A549 (cell line): ENCODE data around the gene PCGF3. TPM values are rescaled to one million over a fixed set of nuclear protein-coding genes. Genes with fewer than 3 reads are reported as not detected.
"Not testable (repeated sequence)": the region's sequence is repeated elsewhere in the genome, so short reads cannot be mapped to it uniquely, and the experiment has no call there.

Experiments
- ATAC-seq, 2 experiments: fragments of 200-7000 bp in 1 of 2; fragments of >200 bp in 1 of 2; cut with Nextera tagmentation in 1 of 2; cut with Tn5 transposase in 1 of 2; 3 replicates each; pipeline versions ENCODE4 v1.8.0 to v1.9.1; 2018 to 2020; ENCODE audit warnings: mild to moderate bottlenecking in 1 of 2, moderate library complexity in 1 of 2
- CTCF ChIA-PET: fragments of 300-600 bp; sonication (Branson Sonifier 250); formaldehyde crosslinking; extraction: SDS; loops from one replicate; lab custom pipeline; 2021; ENCODE audit warnings: antibody characterized with exemption, inconsistent platforms; lab: Yijun Ruan, JAX
- POLR2A ChIA-PET: fragments of 350-600 bp; formaldehyde crosslinking; extraction: SDS; loops from one replicate; lab custom pipeline; 2021; ENCODE audit warnings: antibody characterized with exemption, inconsistent platforms; lab: Yijun Ruan, JAX
- DNase-seq, 2 experiments: peaks; one replicate each; pipeline versions ENCODE4 v3.0.0 to v3.0.0-alpha.2; 2011 to 2016; ENCODE audit warnings: low read depth in 1 of 2, low spot score in 1 of 2
- FAIRE-seq: peaks from 2 replicates; lab custom pipeline; 2011; peaks lifted over from hg19 to GRCh38; lab: Jason Lieb, UNC
- H3K27ac ChIP-seq, 2 experiments: fragments of >200 bp; sonication (Bioruptor Twin); formaldehyde crosslinking; 3 replicates each; pipeline ENCODE4 v1.5.1; 2016 to 2017
- H3K4me1 ChIP-seq: fragments of >200 bp; sonication (Bioruptor Twin); formaldehyde crosslinking; 3 replicates; pipeline ENCODE4 v1.6.1; 2016
- H3K4me2 ChIP-seq: fragments of >200 bp; sonication (Bioruptor Twin); formaldehyde crosslinking; 3 replicates; pipeline ENCODE4 v1.6.1; 2016
- H3K4me3 ChIP-seq: fragments of >200 bp; sonication (Bioruptor Twin); formaldehyde crosslinking; 3 replicates; pipeline ENCODE4 v1.5.1; 2016
- H3K9me3 ChIP-seq: fragments of >200 bp; sonication (Bioruptor Twin); formaldehyde crosslinking; 3 replicates; pipeline ENCODE4 v1.6.1; 2016
- BHLHE40 ChIP-seq: IDR thresholded peaks from 2 replicates; pipeline ENCODE4 v1.6.1; 2012; ENCODE audit warnings: low read depth, low read length, inconsistent platforms
- FOSL2 ChIP-seq, 2 experiments: fragments of 450-650 bp in 1 of 2; fragments of >200 bp in 1 of 2; sonication (Bioruptor Twin) in 1 of 2; formaldehyde crosslinking; IDR thresholded peaks; 2 replicates each; pipeline versions ENCODE4 v1.5.0 to v1.6.1; 2016 to 2020; ENCODE audit warnings: mild to moderate bottlenecking in 1 of 2, moderate library complexity in 1 of 2
- GATA3 ChIP-seq: IDR thresholded peaks from 2 replicates; pipeline ENCODE4 v1.6.1; 2012; ENCODE audit warnings: borderline replicate concordance
- HEYL ChIP-seq: fragments of 250-450 bp; sonication (Bioruptor Pico); IDR thresholded peaks from 2 replicates; pipeline ENCODE4 v1.8.0; 2021; ENCODE audit warnings: mild to moderate bottlenecking, moderate library complexity
- HOXB13 ChIP-seq: fragments of 250-450 bp; sonication (Bioruptor Pico); IDR thresholded peaks from 2 replicates; pipeline ENCODE4 v1.5.0; 2020; ENCODE audit warnings: low read depth, mild to moderate bottlenecking, moderate library complexity
- MAZ ChIP-seq: fragments of 150-350 bp; IDR thresholded peaks from 2 replicates; pipeline ENCODE4 v1.6.1; 2014; ENCODE audit warnings: antibody characterized with exemption, low read depth, low read length, borderline replicate concordance
- NPAS2 ChIP-seq: fragments of 250-450 bp; sonication (Bioruptor Pico); IDR thresholded peaks from 2 replicates; pipeline ENCODE4 v1.8.0; 2022; ENCODE audit warnings: mild to moderate bottlenecking, moderate library complexity, borderline replicate concordance
- POLR2A ChIP-seq: IDR thresholded peaks from 2 replicates; pipeline ENCODE4 v1.6.1; 2012; ENCODE audit warnings: mild to moderate bottlenecking, low read length
- RAD21 ChIP-seq, 2 experiments: fragments of >200 bp in 1 of 2; sonication (Bioruptor Twin) in 1 of 2; formaldehyde crosslinking in 1 of 2; IDR thresholded peaks in 1 of 2; conservative IDR thresholded peaks in 1 of 2; 2 replicates in 1 of 2; 3 replicates in 1 of 2; pipeline ENCODE4 v1.6.1; 2012 to 2018; ENCODE audit warnings: inconsistent platforms in 1 of 2
- RARB ChIP-seq: fragments of 250-450 bp; sonication (Bioruptor Pico); IDR thresholded peaks from 2 replicates; pipeline ENCODE4 v1.8.0; 2021; ENCODE audit warnings: mild to moderate bottlenecking, moderate library complexity
- RCOR1 ChIP-seq: fragments of 150-350 bp; IDR thresholded peaks from 2 replicates; pipeline ENCODE4 v1.6.1; 2014; ENCODE audit warnings: antibody characterized with exemption, low read length, low read depth
- SREBF2 ChIP-seq: fragments of 450-650 bp; IDR thresholded peaks from 2 replicates; pipeline ENCODE4 v1.6.1; 2014; ENCODE audit warnings: mild to moderate bottlenecking, moderate library complexity
- TFCP2L1 ChIP-seq: fragments of 250-450 bp; sonication (Bioruptor Pico); IDR thresholded peaks from 2 replicates; pipeline ENCODE4 v1.5.0; 2021; ENCODE audit warnings: mild to moderate bottlenecking
- ZSCAN20 ChIP-seq: fragments of 250-450 bp; sonication (Bioruptor Pico); IDR thresholded peaks from 2 replicates; pipeline ENCODE4 v1.8.0; 2022; ENCODE audit warnings: mild to moderate bottlenecking, moderate library complexity
- WGBS: methylation state at CpG from one replicate; pipeline ENCODE4 v1.1.6; 2017; ENCODE audit errors: missing lambda C conversion rate; 5-methylcytosine and 5-hydroxymethylcytosine counted together
- polyA plus RNA-seq, 4 experiments: library from polyadenylated mRNA; depleted of rRNA in 3 of 4; stranded (reverse); fragments of >200 nt; fragmentation: RNase III in 1 of 4; extraction: RNeasy Plus Mini Kit Qiagen cat#74134 plus additional on column Dnase treatment in 1 of 4; gene quantifications; 2 replicates in 3 of 4; 3 replicates in 1 of 4; pipeline ENCODE4 v1.2.3, GENCODE V29; 2011 to 2017
- TF ChIP-seq, protein P1 (sequence below): fragments of 250-450 bp; sonication (Bioruptor Pico); IDR thresholded peaks from 2 replicates; pipeline ENCODE4 v1.5.0; 2021; ENCODE audit warnings: mild to moderate bottlenecking, moderate library complexity, borderline replicate concordance
- TF ChIP-seq, protein P2 (sequence below): fragments of 200-600 bp; sonication (generic); IDR thresholded peaks from 2 replicates; pipeline ENCODE4 v1.6.1; 2016; ENCODE audit warnings: antibody characterized with exemption, mild to moderate bottlenecking, moderate library complexity
- TF ChIP-seq, protein P3 (sequence below): IDR thresholded peaks from 2 replicates; pipeline ENCODE4 v1.6.1; 2012; ENCODE audit warnings: low read depth, borderline replicate concordance

The PCGF3 gene
- polyA plus RNA-seq, 2 of the 4 experiments (the other 2 are of a cell fraction) = 15.9 to 21.0 TPM

DNA sequence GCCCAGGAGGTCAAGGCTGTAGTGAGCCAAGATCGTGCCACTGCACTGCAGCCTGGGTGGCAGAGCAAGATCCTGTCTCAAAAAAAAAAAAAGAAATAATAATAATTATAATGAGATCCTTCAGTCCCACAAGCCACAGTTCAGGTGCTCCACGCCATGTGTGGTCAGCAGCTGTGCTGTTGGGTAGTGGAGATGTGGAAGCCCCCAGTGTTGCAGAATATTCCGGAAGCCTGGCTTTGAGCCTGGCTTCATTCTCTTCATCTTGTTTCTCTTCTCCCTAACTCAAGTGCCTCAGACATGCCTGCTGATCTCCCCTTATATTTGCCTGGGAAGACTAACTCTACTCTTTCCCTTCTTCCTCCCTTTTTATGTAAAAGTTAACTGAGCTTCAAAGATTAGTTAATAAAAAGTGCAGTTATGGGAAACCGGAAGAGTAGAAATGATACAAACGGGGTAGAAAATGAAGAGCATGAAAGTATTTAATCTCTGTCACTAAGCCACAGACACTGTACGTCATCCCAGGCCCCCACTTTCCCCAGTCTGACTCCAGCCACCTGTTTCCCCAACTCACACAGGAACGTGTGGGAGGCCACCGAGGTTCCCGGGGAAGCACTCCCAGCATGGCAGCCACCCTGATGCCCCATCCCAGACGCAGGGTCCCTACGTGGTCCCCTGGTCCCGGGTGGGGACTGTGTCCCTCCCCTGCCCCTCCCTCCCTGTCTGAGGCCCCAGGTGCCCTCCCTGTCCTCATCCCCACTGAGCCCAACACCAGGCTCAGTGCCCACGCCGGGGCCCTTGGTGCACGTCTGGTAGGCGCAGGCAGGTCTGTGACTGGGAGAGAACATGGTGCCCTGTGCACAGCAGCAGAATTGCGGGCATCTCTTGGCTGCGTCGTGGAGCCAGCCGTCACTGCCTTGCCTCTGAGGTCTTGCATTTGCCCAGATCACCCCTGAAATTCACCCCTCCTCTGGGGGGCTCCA is 24.0 kb downstream of the PCGF3 start:
- TF ChIP-seq POLR2A = no peak
- no peak for TF ChIP-seq RCOR1
- no peak for TF ChIP-seq NPAS2
- TF ChIP-seq GATA3 = no peak
- no peak for TF ChIP-seq BHLHE40
- TF ChIP-seq HEYL = no peak
- TF ChIP-seq, protein P1, sequence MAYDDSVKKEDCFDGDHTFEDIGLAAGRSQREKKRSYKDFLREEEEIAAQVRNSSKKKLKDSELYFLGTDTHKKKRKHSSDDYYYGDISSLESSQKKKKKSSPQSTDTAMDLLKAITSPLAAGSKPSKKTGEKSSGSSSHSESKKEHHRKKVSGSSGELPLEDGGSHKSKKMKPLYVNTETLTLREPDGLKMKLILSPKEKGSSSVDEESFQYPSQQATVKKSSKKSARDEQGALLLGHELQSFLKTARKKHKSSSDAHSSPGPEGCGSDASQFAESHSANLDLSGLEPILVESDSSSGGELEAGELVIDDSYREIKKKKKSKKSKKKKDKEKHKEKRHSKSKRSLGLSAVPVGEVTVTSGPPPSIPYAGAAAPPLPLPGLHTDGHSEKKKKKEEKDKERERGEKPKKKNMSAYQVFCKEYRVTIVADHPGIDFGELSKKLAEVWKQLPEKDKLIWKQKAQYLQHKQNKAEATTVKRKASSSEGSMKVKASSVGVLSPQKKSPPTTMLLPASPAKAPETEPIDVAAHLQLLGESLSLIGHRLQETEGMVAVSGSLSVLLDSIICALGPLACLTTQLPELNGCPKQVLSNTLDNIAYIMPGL = no peak
- TF ChIP-seq, protein P2, sequence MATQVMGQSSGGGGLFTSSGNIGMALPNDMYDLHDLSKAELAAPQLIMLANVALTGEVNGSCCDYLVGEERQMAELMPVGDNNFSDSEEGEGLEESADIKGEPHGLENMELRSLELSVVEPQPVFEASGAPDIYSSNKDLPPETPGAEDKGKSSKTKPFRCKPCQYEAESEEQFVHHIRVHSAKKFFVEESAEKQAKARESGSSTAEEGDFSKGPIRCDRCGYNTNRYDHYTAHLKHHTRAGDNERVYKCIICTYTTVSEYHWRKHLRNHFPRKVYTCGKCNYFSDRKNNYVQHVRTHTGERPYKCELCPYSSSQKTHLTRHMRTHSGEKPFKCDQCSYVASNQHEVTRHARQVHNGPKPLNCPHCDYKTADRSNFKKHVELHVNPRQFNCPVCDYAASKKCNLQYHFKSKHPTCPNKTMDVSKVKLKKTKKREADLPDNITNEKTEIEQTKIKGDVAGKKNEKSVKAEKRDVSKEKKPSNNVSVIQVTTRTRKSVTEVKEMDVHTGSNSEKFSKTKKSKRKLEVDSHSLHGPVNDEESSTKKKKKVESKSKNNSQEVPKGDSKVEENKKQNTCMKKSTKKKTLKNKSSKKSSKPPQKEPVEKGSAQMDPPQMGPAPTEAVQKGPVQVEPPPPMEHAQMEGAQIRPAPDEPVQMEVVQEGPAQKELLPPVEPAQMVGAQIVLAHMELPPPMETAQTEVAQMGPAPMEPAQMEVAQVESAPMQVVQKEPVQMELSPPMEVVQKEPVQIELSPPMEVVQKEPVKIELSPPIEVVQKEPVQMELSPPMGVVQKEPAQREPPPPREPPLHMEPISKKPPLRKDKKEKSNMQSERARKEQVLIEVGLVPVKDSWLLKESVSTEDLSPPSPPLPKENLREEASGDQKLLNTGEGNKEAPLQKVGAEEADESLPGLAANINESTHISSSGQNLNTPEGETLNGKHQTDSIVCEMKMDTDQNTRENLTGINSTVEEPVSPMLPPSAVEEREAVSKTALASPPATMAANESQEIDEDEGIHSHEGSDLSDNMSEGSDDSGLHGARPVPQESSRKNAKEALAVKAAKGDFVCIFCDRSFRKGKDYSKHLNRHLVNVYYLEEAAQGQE = no peak
- no peak for TF ChIP-seq RAD21 (conservative IDR thresholded peaks at IDR 0.05 in 1 of 2, IDR thresholded peaks at IDR 0.05 in 1 of 2)
- TF ChIP-seq TFCP2L1 (CRISPR knock-in tag) = no peak
- TF ChIP-seq RARB (CRISPR knock-in tag) = no peak
- no peak for TF ChIP-seq HOXB13 (CRISPR knock-in tag)
- no peak for TF ChIP-seq ZSCAN20 (CRISPR knock-in tag)
- TF ChIP-seq, all 56 proteins: peak for 0
- no peak overlapping the region for H3K4me2 ChIP-seq
- WGBS = 93% methylated on average over 11 of the region's 20 CpGs
- DNase-seq (no peak), FAIRE-seq (no peak), ATAC-seq (no peak)
- H3K4me3 ChIP-seq = no peak overlapping the region
- ChIA-PET POLR2A (no interaction called here), CTCF (interaction anchor here (1.5 kb wide), 1 partner anchor 13 kb away, joined by 11 read pairs; no protein-coding TSS in a partner anchor)
- no peaks in the 10 kb centered on the region for H3K9me3 ChIP-seq
- peaks cover 10% of the 10 kb centered on the region; the same call in 2 of the 3 replicates for H3K4me1 ChIP-seq
- H3K27ac ChIP-seq = no peak overlapping the region

DNA sequence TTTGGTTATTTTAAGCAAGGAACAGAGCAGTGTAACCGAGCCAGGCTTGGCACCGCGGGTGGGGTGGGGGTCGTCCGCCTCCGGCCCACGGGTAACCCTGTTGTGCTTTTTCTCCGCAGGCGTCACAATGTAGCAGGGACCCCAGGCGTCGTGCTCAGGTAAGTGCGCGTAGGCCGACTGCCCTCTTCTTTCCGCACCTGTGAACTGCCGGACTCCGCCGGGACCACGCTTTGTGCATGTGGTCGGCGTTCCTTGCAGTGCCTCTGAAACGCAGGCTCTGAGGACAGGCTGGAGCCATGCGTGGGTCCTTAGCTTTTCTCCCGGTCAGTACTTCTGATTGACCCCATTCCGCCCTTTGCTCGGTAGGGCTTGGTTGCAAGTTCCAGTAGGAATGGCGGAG is 24.9 kb downstream of the PCGF3 start:
- TF ChIP-seq RARB (CRISPR knock-in tag) = no peak
- TF ChIP-seq SREBF2 = no peak
- TF ChIP-seq MAZ = no peak
- TF ChIP-seq, protein P3, sequence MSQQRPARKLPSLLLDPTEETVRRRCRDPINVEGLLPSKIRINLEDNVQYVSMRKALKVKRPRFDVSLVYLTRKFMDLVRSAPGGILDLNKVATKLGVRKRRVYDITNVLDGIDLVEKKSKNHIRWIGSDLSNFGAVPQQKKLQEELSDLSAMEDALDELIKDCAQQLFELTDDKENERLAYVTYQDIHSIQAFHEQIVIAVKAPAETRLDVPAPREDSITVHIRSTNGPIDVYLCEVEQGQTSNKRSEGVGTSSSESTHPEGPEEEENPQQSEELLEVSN = no peak
- no peak for TF ChIP-seq ZSCAN20 (CRISPR knock-in tag)
- TF ChIP-seq FOSL2 (IDR thresholded peaks at IDR 0.05) = no peak
- no peak for TF ChIP-seq FOSL2 (CRISPR knock-in tag; IDR thresholded peaks at IDR 0.05)
- TF ChIP-seq, protein P2 = no peak
- DNase-seq (no peak), ATAC-seq (no peak), FAIRE-seq (no peak)
- Histone ChIP-seq H3K4me3 (no peak overlapping the region), H3K4me2 (no peak overlapping the region), H3K9me3 (no peaks in the 10 kb centered on the region), H3K4me1 (peaks cover 10% of the 10 kb centered on the region; the same call in 2 of the 3 replicates), H3K27ac (no peak overlapping the region)
- ChIA-PET POLR2A (no interaction called here), CTCF (no interaction called here)
- 89% methylated on average over 20 of the region's 27 CpGs for WGBS

DNA sequence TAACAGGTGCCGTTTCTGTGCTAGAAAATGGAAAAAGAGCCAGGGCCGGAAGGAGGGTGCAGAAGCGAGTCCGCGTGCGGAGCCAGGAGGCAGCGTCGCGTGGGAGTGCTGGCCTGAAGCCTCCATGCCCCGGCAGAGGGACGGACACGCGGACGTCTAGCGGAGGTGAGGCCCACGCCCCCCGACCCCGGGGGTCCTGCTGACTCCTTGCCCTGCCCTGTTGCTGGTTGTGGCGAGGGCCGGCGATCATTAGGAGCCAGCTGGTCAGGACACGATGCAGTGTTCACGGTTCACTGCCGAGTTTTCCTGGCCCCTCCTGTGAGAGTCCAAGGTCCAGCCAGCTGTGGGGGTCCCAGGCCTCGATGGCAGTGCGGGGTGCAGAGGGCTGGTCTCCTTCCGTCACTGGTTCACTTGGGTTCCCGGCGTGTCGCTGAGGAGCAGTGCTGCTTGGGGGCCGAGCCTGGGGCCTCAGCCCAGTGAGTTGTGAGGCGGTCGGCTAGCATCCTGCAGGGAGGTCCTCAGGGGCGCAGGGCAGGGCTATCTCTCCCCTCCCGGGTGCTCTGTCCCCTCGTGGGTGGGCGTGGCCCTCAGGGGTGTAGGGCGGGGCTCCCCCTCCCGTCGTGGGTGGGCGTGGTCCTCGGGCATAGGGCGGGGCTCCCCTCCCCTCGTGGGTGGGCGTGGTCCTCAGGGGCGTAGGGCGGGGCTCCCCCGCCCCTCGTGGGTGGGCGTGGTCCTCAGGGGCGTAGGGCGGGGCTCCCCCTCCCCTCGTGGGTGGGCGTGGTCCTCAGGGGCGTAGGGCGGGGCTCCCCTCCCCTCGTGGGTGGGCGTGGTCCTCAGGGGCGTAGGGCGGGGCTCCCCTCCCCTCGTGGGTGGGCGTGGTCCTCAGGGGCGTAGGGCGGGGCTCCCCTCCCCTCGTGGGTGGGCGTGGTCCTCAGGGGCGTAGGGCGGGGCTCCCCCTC is 25.6 kb downstream of the PCGF3 start:
- ATAC-seq = peak in 1 of 2 experiments; percentile 49; a peak in 3 of 6 replicates
- WGBS = 97% methylated on average over 28 of the region's 68 CpGs
- H3K4me1 ChIP-seq = peaks cover 10% of the 10 kb centered on the region; the same call in 2 of the 3 replicates
- H3K27ac ChIP-seq, H3K9me3 ChIP-seq, POLR2A ChIA-PET, H3K4me3 ChIP-seq, FAIRE-seq, DNase-seq, CTCF ChIA-PET, H3K4me2 ChIP-seq: not testable (repeated sequence)
